ENCODE measurements around the gene ADAMTS19.

Gene ADAMTS19

DNA sequence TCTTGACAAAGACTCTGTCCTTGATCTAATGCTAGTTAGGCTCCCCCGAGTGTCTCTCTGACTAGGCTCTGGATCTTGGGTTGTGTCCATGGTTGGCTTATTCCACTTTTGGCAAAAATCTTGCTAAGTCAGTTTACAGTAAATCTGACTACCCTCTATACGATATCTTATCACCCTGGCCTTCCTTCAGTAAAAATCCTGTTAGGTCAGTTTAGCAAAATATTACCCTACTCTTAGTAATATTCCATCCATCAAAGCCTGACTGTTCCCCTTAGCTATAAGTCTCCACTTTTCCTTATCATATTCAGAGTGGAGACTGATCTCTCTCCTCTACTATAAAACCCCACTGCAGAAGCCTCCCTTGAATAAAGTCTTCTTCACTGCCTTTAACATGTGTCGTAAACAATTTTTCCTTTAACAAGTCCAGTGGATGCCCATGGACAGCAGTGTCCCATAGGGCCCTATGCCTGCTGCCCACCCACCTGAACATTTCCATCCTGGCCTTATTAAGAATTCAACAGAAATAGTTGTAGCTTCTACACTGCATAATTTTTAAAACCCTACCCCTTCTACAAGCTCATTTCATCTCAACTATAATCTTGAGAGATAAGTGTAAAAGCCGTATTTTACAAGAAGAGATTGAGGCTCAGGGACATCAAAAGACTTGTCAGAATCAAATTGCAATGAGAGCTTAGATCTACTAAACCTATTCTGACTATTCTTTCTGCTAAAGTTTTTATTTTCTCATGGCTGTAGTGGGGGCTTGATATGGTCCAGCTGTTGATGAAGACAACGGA, 310.1 kb downstream of the ADAMTS19 start:
- no peak for DNase-seq (ENCODE audit: low read depth)

DNA sequence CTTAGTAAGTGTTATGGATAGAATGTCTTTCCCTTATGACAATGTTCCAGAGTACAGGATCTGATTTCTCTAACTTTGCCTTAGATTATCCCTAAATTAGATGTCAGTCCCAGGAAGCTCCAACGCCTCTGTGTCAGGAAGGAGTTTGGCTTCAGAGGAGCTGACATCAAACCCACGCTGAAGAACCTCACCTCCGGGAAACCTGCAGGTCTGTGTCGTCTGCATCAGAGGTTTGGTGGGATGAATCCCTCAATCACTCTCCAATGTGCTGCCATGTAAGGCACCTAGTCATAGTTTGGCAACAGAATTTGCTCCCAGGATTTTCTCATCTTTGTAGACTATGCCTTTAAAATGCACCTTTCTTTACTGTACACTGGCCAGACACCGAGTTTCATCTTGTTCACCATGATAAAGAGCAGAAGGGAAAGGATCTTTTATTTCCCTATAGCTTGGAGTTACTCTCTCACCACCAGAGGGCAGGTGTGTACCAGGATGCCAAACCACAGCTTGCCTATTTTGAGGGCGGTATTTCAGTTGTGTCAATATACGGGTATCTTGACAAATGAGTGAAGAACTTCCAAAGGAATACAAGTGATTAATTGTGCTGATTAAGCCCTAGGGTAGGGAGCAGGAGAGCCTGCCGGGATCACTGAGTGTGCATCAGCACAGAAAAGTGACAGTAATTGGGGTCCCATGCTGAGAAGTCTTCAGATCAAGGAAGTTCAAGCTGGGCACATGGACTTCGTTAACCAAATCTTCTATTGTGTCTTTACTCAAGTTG, 311.1 kb downstream of the ADAMTS19 start:
- no peak for DNase-seq (ENCODE audit: low read depth)

GRCh38 chr5:129773376-129773775, 313.3 kb downstream of the ADAMTS19 start:
- DNase-seq (ENCODE audit: low read depth), result no peak

DNA sequence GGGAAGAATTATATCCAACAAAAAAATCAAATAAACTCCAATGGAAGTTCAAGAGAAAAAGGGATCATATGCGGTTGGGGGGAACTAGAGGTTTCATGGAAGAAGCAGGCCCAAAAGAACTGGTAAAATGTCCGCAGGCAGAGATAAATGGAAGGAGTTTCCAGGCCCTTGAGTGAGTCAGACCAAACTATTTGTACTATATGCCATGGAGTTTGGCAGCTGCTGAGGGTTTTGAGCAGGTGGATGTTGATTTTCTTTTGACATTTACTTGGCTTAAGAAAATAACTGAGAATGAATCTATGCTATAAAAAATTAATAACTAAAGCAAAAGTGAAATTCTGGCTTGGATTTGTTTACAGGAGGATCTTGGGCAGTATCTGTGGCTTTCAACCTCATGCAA, 321.5 kb downstream of the ADAMTS19 start:
- DNase-seq (ENCODE audit: low read depth), result no peak

Data from stimulated activated CD8-positive, alpha-beta memory T cell treated with anti-CD3 and anti-CD28 coated beads, Interleukin-12 subunit alpha, Interleukin-12 subunit beta, amount 100 ng/mL, for 4 hours (primary cell).